GM12873 (cell line): ENCODE data around the gene TCAF1.

Experiments used
- CTCF ChIP-seq: IDR thresholded peaks from 2 replicates; pipeline ENCODE4 v1.5.1; 2012; ENCODE audit warnings: low read depth, mild to moderate bottlenecking, moderate library complexity, low read length, control low read depth; ENCODE audit not compliant: insufficient read depth; ENCODE audit errors: missing control alignments

Gene TCAF1

GRCh38 chr7:143878884-143879283 lies 23.1 kb downstream of the TCAF1 start:
- TF ChIP-seq CTCF: no peak

- no peak for TF ChIP-seq CTCF
These were observed 24.9 kb downstream of the TCAF1 start for GRCh38 chr7:143877098-143877497.

DNA sequence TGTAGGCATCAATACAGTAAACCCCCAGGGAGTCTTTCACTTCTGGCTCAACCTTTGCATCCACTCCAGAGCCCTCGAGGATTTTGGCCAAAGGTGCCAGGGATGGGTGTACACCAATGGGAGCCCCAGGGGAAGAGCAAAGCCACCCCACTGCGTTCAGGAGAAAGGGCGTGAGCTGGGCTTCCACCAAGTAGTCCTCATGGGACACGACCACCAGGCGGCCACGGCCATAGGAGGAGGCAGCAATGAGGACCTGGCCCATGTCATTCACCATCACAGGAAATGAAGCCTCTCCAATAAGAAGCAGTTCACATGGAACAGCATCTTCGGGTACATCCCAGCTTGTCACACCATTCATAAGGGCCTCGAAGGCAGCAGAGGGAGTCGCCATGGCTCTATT lies 25.8 kb downstream of the TCAF1 start:
- no peak for TF ChIP-seq CTCF

DNA sequence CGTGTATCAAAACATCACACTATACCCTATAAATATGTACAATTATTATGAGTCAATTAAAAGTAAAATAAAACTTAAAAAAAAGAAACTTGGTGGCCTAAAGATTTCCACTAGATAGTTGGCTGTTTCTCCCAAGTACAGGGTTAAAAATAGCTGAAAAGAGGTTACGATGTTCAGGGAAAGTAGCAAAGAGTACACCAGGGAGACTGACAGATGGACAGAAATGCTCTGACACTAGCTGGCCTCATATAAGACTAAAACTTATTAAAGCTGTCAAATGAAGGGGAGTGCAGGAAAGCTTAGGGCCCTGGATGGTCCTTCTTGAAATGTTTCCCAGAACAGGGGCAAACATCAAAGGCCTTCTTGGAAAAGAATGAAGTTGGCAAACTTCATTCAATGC lies 51.3 kb downstream of the TCAF1 start:
- no peak for TF ChIP-seq CTCF

DNA sequence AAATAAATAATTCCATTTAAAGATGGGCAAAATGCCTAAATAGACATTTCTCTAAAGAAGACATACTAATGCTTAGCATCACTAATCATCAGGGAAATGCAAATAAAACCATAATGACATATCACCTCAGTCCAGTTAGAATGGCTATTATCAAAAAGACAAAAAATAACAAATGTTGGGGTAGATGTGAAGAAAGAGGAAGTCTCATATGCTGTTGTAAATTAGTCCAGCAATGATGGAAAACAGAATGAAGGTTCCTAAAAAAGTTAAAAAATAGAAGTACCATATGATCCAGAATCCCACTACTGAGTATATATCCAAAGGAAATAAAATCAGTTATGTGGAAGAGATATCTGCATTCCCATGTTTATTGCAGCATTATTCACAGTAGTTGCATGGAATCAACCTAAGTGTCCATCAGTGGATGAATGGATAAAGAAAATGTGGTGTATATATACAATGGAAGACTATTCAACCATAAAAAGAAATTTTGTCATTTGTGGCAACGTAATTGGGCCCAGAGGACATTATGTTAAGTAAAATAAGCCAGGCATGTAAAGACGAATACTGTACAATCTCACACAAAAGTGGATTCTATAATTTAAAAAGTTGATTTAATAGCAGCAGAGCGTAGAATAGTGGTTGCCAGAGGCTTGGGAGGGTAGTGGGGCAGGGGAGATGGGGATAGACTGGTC lies 52.0 kb downstream of the TCAF1 start:
- TF ChIP-seq CTCF: no peak

DNA sequence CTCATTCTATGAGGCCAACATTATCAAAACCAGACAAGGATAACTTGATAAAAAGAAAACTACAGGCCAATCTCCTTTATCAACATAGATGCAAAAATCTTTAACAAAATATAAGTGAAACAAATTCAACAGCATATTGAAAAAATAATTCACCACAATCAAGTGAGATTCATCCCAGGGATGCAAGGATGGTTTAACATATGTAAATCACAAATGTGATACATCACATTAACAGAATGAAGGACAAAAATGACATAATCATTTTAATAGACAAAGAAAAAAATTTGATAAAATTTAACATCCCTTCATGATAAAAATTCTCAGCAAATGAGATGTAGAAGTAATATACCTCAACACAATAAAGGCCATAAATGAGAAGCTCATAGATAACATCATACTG lies 53.8 kb downstream of the TCAF1 start:
- no peak for TF ChIP-seq CTCF

GRCh38 chr7:143846692-143847091 lies 55.3 kb downstream of the TCAF1 start:
- no peak for TF ChIP-seq CTCF
